ENCODE results near the gene UBIAD1. TPM values are rescaled to one million over a fixed set of nuclear protein-coding genes. Genes with fewer than 3 reads are reported as not detected.

Gene UBIAD1
- total RNA-seq, 3 donors from 2014 or later (not counting 1 experiment from before 2014, with no cell fraction given), result 21.2 to 22.1 (median 21.7) TPM

GRCh38 chr1:11324567-11325165, 51.7 kb downstream of the UBIAD1 start:
- H3K36me3 Mint-ChIP-seq, result no peaks in the 10 kb centered on the region
- H3K36me3 ChIP-seq (ENCODE audit: control insufficient read depth, insufficient read depth, low read length), result no peaks in the 10 kb centered on the region
- H3K27ac Mint-ChIP-seq, result peak overlapping the region in 1 of 2 donors; percentile 26
- no peak for ATAC-seq
- H3K27ac ChIP-seq (ENCODE audit: low read length), result no peak overlapping the region
- peaks cover 0 to 5% of the 10 kb centered on the region in 2 donors for H3K27me3 Mint-ChIP-seq (ENCODE audit: low read depth in 2 of 2)
- no peaks in the 10 kb centered on the region for H3K9me3 Mint-ChIP-seq
- no peaks in the 10 kb centered on the region for H3K27me3 ChIP-seq (ENCODE audit: control insufficient read depth, insufficient read depth, low read length)
- intact Hi-C loops (cut with micrococcal nuclease), result no loop called here
- peaks cover 18% of the 10 kb centered on the region for H3K4me1 ChIP-seq (ENCODE audit: control insufficient read depth, insufficient read depth, low read length)
- H3K9me3 ChIP-seq (ENCODE audit: control insufficient read depth, insufficient read depth, low read length), result no peaks in the 10 kb centered on the region
- peaks cover 12 to 15% of the 10 kb centered on the region in 2 donors for H3K4me1 Mint-ChIP-seq
- no peak for TF ChIP-seq CTCF (IDR thresholded peaks at IDR 0.05)
- DNase-seq, result no peak
- H3K4me3 ChIP-seq (ENCODE audit: low read length), result no peak overlapping the region
- WGBS (ENCODE audit: insufficient coverage), result 87% methylated on average over 17 of the region's 17 CpGs
- H3K4me3 Mint-ChIP-seq, result no peak overlapping the region

GRCh38 chr1:11326070-11326469, 53.1 kb downstream of the UBIAD1 start:
- Histone ChIP-seq H3K36me3 (ENCODE audit: control insufficient read depth, insufficient read depth, low read length) (no peaks in the 10 kb centered on the region), H3K4me3 (ENCODE audit: low read length) (no peak overlapping the region), H3K9me3 (ENCODE audit: control insufficient read depth, insufficient read depth, low read length) (no peaks in the 10 kb centered on the region), H3K4me1 (ENCODE audit: control insufficient read depth, insufficient read depth, low read length) (peaks cover 10% of the 10 kb centered on the region), H3K27me3 (ENCODE audit: control insufficient read depth, insufficient read depth, low read length) (no peaks in the 10 kb centered on the region), H3K27ac (ENCODE audit: low read length) (no peak overlapping the region)
- Mint-ChIP-seq H3K27ac (no peak overlapping the region), H3K4me3 (no peak overlapping the region), H3K9me3 (no peaks in the 10 kb centered on the region), H3K27me3 (ENCODE audit: low read depth in 2 of 2) (no peaks in the 10 kb centered on the region), H3K36me3 (no peaks in the 10 kb centered on the region), H3K4me1 (peaks cover 5 to 10% of the 10 kb centered on the region in 2 donors)
- intact Hi-C loops (cut with micrococcal nuclease), result no loop called here
- ATAC-seq, result no peak
- TF ChIP-seq CTCF (IDR thresholded peaks at IDR 0.05), result no peak
- 100% methylated on average over 3 of the region's 4 CpGs for WGBS (ENCODE audit: insufficient coverage)
- DNase-seq, result no peak

- ATAC-seq, result no peak
- 90% methylated on average over 6 of the region's 7 CpGs for WGBS (ENCODE audit: insufficient coverage)
- Mint-ChIP-seq H3K27me3 (ENCODE audit: low read depth in 2 of 2) (no peaks in the 10 kb centered on the region), H3K4me1 (peaks cover 6 to 7% of the 10 kb centered on the region in 2 donors), H3K9me3 (no peaks in the 10 kb centered on the region), H3K36me3 (no peaks in the 10 kb centered on the region), H3K4me3 (no peak overlapping the region), H3K27ac (no peak overlapping the region)
- H3K9me3 ChIP-seq (ENCODE audit: control insufficient read depth, insufficient read depth, low read length), result no peaks in the 10 kb centered on the region
- H3K36me3 ChIP-seq (ENCODE audit: control insufficient read depth, insufficient read depth, low read length), result no peaks in the 10 kb centered on the region
- DNase-seq, result no peak
- intact Hi-C loops (cut with micrococcal nuclease), result no loop called here
- peaks cover 7% of the 10 kb centered on the region for H3K4me1 ChIP-seq (ENCODE audit: control insufficient read depth, insufficient read depth, low read length)
- H3K27me3 ChIP-seq (ENCODE audit: control insufficient read depth, insufficient read depth, low read length), result no peaks in the 10 kb centered on the region
- no peak for TF ChIP-seq CTCF (IDR thresholded peaks at IDR 0.05)
- H3K4me3 ChIP-seq (ENCODE audit: low read length), result no peak overlapping the region
- no peak overlapping the region for H3K27ac ChIP-seq (ENCODE audit: low read length)
These were observed 55.4 kb downstream of the UBIAD1 start for GRCh38 chr1:11328444-11328843.

- Histone ChIP-seq H3K4me1 (ENCODE audit: control insufficient read depth, insufficient read depth, low read length) (peaks cover 26% of the 10 kb centered on the region), H3K9me3 (ENCODE audit: control insufficient read depth, insufficient read depth, low read length) (no peaks in the 10 kb centered on the region), H3K36me3 (ENCODE audit: control insufficient read depth, insufficient read depth, low read length) (no peaks in the 10 kb centered on the region), H3K27ac (ENCODE audit: low read length) (no peak overlapping the region), H3K4me3 (ENCODE audit: low read length) (no peak overlapping the region), H3K27me3 (ENCODE audit: control insufficient read depth, insufficient read depth, low read length) (no peaks in the 10 kb centered on the region)
- Mint-ChIP-seq H3K9me3 (no peaks in the 10 kb centered on the region), H3K36me3 (no peaks in the 10 kb centered on the region), H3K4me1 (peaks cover 13 to 23% of the 10 kb centered on the region in 2 donors), H3K4me3 (no peak overlapping the region), H3K27ac (no peak overlapping the region), H3K27me3 (ENCODE audit: low read depth in 2 of 2) (no peaks in the 10 kb centered on the region)
- ATAC-seq (no peak), DNase-seq (no peak)
- 78% methylated on average over 3 of the region's 4 CpGs for WGBS (ENCODE audit: insufficient coverage)
- no peak for TF ChIP-seq CTCF (IDR thresholded peaks at IDR 0.05)
- intact Hi-C loops (cut with micrococcal nuclease), result no loop called here
These were observed 57.4 kb downstream of the UBIAD1 start for GRCh38 chr1:11330411-11330810.

Data from natural killer cell (primary cell).